GM12878 (cell line): ENCODE results near the gene VSTM4. TPM values are rescaled to one million over a fixed set of nuclear protein-coding genes. Genes with fewer than 3 reads are reported as not detected.

Source experiments
- ATAC-seq: fragments of 200-7000 bp; cut with Tn5 transposase; 3 replicates; pipeline ENCODE4 v1.9.1; 2020; ENCODE audit warnings: mild to moderate bottlenecking, moderate library complexity
- BruUV-seq: library from RNA; stranded (reverse); fragments of 400-500 nt; replicated peaks from 2 replicates; lab custom pipeline; 2021; lab: Mats Ljungman, UMichigan
- CTCF ChIA-PET: fragments of 300-600 bp; sonication (Branson Sonifier 250); formaldehyde crosslinking; extraction: SDS; loops from one replicate; lab custom pipeline; 2021; ENCODE audit warnings: inconsistent platforms; lab: Yijun Ruan, JAX
- POLR2A ChIA-PET: fragments of 350-600 bp; formaldehyde crosslinking; extraction: SDS; loops from one replicate; lab custom pipeline; 2021; ENCODE audit warnings: inconsistent platforms; lab: Charles Lee
- RAD21 ChIA-PET: fragments of 300-600 bp; sonication (Branson Sonifier 250); formaldehyde crosslinking; loops from one replicate; lab custom pipeline; 2023; ENCODE audit warnings: antibody characterized with exemption; ENCODE audit not compliant: unreplicated experiment; lab: Charles Lee
- SMC1A ChIA-PET: fragments of 300-600 bp; sonication (Branson Sonifier 250); formaldehyde crosslinking; loops from one replicate; lab custom pipeline; 2023; ENCODE audit not compliant: unreplicated experiment, uncharacterized antibody; lab: Charles Lee
- DNase-seq: peaks from one replicate; pipeline ENCODE4 v3.0.0-alpha.2; 2011; ENCODE audit warnings: low read depth, low spot score
- FAIRE-seq: peaks from 3 replicates; lab custom pipeline; 2011; peaks lifted over from hg19 to GRCh38; lab: Jason Lieb, UNC
- H2AFZ ChIP-seq: 2 replicates; pipeline ENCODE4 v1.6.0; 2011; ENCODE audit warnings: low read depth, low read length, control low read depth; ENCODE audit not compliant: control insufficient read depth
- H3K27ac ChIP-seq: 2 replicates; pipeline ENCODE4 v1.5.1; 2011; ENCODE audit warnings: control low read depth; ENCODE audit not compliant: control insufficient read depth, insufficient read depth
- H3K27me3 ChIP-seq, 2 experiments: replicated peaks in 1 of 2; 2 replicates each; pipeline versions ENCODE4 v1.6.0 to v1.6.1; 2011; ENCODE audit warnings: low read length in 1 of 2; ENCODE audit not compliant: control insufficient read depth in 2 of 2, insufficient read depth in 2 of 2
- H3K36me3 ChIP-seq, 2 experiments: 2 replicates each; pipeline ENCODE4 v1.5.1; 2011; ENCODE audit warnings: low read length in 1 of 2; ENCODE audit not compliant: control insufficient read depth in 2 of 2, insufficient read depth in 2 of 2
- H3K4me1 ChIP-seq: 2 replicates; pipeline ENCODE4 v1.6.1; 2011; ENCODE audit warnings: mild to moderate bottlenecking, low read length, moderate library complexity, mixed read lengths; ENCODE audit not compliant: control insufficient read depth, insufficient read depth
- H3K4me2 ChIP-seq: 2 replicates; pipeline ENCODE4 v1.6.0; 2011; ENCODE audit warnings: control low read depth; ENCODE audit not compliant: control insufficient read depth, insufficient read depth
- H3K4me3 ChIP-seq: fragments of 200-600 bp; sonication (generic); 2 replicates; pipeline ENCODE4 v1.5.1; 2016
- H3K79me2 ChIP-seq: 2 replicates; pipeline ENCODE4 v1.6.0; 2011; ENCODE audit warnings: low read length; ENCODE audit not compliant: control insufficient read depth, insufficient read depth
- H3K9ac ChIP-seq: 2 replicates; pipeline ENCODE4 v1.8.0; 2011; ENCODE audit warnings: low read length, control low read depth, mixed read lengths; ENCODE audit not compliant: control insufficient read depth, insufficient read depth
- H3K9me3 ChIP-seq: replicated peaks from 3 replicates; pipeline ENCODE4 v1.5.1; 2011; ENCODE audit warnings: mild to moderate bottlenecking, low read length; ENCODE audit not compliant: control insufficient read depth, insufficient read depth
- H4K20me1 ChIP-seq: 2 replicates; pipeline ENCODE4 v1.6.0; 2011; ENCODE audit not compliant: control insufficient read depth, insufficient read depth
- DPF2 ChIP-seq: fragments of 450-650 bp; IDR thresholded peaks from 2 replicates; pipeline ENCODE4 v1.6.1; 2017; ENCODE audit warnings: mild to moderate bottlenecking
- FOS ChIP-seq: IDR thresholded peaks from 3 replicates; pipeline ENCODE4 v1.6.1; 2011; ENCODE audit warnings: borderline replicate concordance; ENCODE audit not compliant: insufficient read length; ENCODE audit errors: extremely low read depth
- NR2C1 ChIP-seq: fragments of 450-650 bp; IDR thresholded peaks from 2 replicates; pipeline ENCODE4 v1.6.1; 2017; ENCODE audit warnings: antibody characterized with exemption, mild to moderate bottlenecking, moderate library complexity
- PBX3 ChIP-seq: IDR thresholded peaks from 2 replicates; pipeline ENCODE4 v1.6.1; 2011; ENCODE audit warnings: mild to moderate bottlenecking, low read depth, low read length, moderate library complexity; ENCODE audit not compliant: insufficient replicate concordance
- RAD21 ChIP-seq: IDR thresholded peaks from 2 replicates; pipeline ENCODE4 v1.6.1; 2011; ENCODE audit warnings: mild to moderate bottlenecking, low read depth, low read length, moderate library complexity; ENCODE audit not compliant: insufficient read depth
- SMAD1 ChIP-seq: fragments of 450-650 bp; IDR thresholded peaks from 2 replicates; pipeline ENCODE4 v1.6.1; 2018; ENCODE audit warnings: mild to moderate bottlenecking, low read depth; ENCODE audit not compliant: partially characterized antibody
- SP1 ChIP-seq: IDR thresholded peaks from one replicate; pipeline ENCODE4 v1.6.1; 2011; ENCODE audit warnings: low read depth, low read length
- TCF12 ChIP-seq: IDR thresholded peaks from 2 replicates; pipeline ENCODE4 v1.6.1; 2011; ENCODE audit warnings: low read depth, mild to moderate bottlenecking, low read length
- ZBTB40 ChIP-seq: fragments of 450-650 bp; IDR thresholded peaks from 2 replicates; pipeline ENCODE4 v1.6.1; 2016; ENCODE audit warnings: mild to moderate bottlenecking, moderate library complexity, borderline replicate concordance
- ZNF207 ChIP-seq: fragments of 450-650 bp; IDR thresholded peaks from 2 replicates; pipeline ENCODE4 v1.6.1; 2014; ENCODE audit warnings: antibody characterized with exemption, mild to moderate bottlenecking, borderline replicate concordance
- ZNF24 ChIP-seq: fragments of 450-650 bp; IDR thresholded peaks from 2 replicates; pipeline ENCODE4 v1.6.1; 2017; ENCODE audit warnings: antibody characterized with exemption, mild to moderate bottlenecking
- WGBS: methylation state at CpG from one replicate; pipeline ENCODE4 v1.1.6; 2016; ENCODE audit warnings: low lambda C conversion rate; ENCODE audit not compliant: insufficient replicate concordance, insufficient coverage; ENCODE audit errors: missing lambda C conversion rate; 5-methylcytosine and 5-hydroxymethylcytosine counted together
- in situ Hi-C: fragments of 300-500 bp; cut with MboI; formaldehyde crosslinking; loops from 9 replicates; pipeline ENCODE4 v1.14.3; 2018; ENCODE audit warnings: mixed read lengths
- intact Hi-C: fragments of 100-400 bp; cut with micrococcal nuclease; formaldehyde crosslinking; loops from one replicate; pipeline ENCODE4 v1.14.2; 2022; ENCODE audit not compliant: unreplicated experiment
- polyA plus RNA-seq, 11 experiments: library from polyadenylated mRNA; depleted of rRNA in 4 of 11; unstranded in 6 of 11; stranded (reverse) in 5 of 11; fragments of >200 nt; fragmentation: Nextera tagmentation in 4 of 11; fragmentation: Illumina TruSeq in 1 of 11; extraction: Ambion mirVana in 4 of 11; extraction: Trizol in 1 of 11; gene quantifications; 1 replicate in 1 of 11; 2 replicates in 10 of 11; pipeline versions ENCODE4 v1.2.1 to v1.2.3, GENCODE V29; 2011 to 2016; ENCODE audit warnings: inconsistent platforms in 2 of 11, missing spikeins in 2 of 11, low read depth in 1 of 11
- total RNA-seq, 4 experiments: library from RNA; depleted of rRNA in 3 of 4; stranded (reverse); fragments of >200 nt in 3 of 4; fragmentation: Illumina TruSeq in 1 of 4; extraction: Trizol in 1 of 4; gene quantifications; 2 replicates each; pipeline versions ENCODE4 v1.2.1 to v1.2.3, GENCODE V29; 2013 to 2021
- TF ChIP-seq, protein P1 (sequence below): fragments of 450-650 bp; IDR thresholded peaks from 2 replicates; pipeline ENCODE4 v1.6.1; 2017; ENCODE audit warnings: mild to moderate bottlenecking, moderate library complexity

Gene VSTM4
- total and polyA plus RNA-seq, 10 of the 15 experiments (the other 5 are each of a cell fraction or from before 2014, with no cell fraction given), result 0.01 to 0.14 (median 0.02) TPM; not detected in 7

- Histone ChIP-seq H3K36me3 (peaks cover 28% of the 10 kb centered on the region in 2 experiments), H3K4me1 (no peaks in the 10 kb centered on the region), H3K79me2 (no peaks in the 10 kb centered on the region), H3K4me3 (no peak overlapping the region), H3K9ac (no peak overlapping the region), H3K4me2 (no peak overlapping the region), H3K27ac (no peak overlapping the region), H4K20me1 (no peaks in the 10 kb centered on the region), H2AFZ (no peak overlapping the region), H3K9me3 (no peaks in the 10 kb centered on the region), H3K27me3 (no peaks in the 10 kb centered on the region)
- 100% methylated on average over 5 of the region's 5 CpGs for WGBS
- ChIA-PET SMC1A (interaction anchor here (0.5 to 1.5 kb wide), 2 partner anchors 315 to 655 kb away, joined by 3 to 4 read pairs; no protein-coding TSS in a partner anchor), POLR2A (no interaction called here), RAD21 (no interaction called here), CTCF (no interaction called here)
- intact Hi-C loops (no loop called here), in situ Hi-C loops (no loop called here)
- ATAC-seq, result no peak
- BruUV-seq, result no TSS peak
- FAIRE-seq, result no peak
- no peak for DNase-seq
- no peak for TF ChIP-seq ZBTB40
- TF ChIP-seq SMAD1, result no peak
- TF ChIP-seq SP1, result no peak
- TF ChIP-seq, protein P1, sequence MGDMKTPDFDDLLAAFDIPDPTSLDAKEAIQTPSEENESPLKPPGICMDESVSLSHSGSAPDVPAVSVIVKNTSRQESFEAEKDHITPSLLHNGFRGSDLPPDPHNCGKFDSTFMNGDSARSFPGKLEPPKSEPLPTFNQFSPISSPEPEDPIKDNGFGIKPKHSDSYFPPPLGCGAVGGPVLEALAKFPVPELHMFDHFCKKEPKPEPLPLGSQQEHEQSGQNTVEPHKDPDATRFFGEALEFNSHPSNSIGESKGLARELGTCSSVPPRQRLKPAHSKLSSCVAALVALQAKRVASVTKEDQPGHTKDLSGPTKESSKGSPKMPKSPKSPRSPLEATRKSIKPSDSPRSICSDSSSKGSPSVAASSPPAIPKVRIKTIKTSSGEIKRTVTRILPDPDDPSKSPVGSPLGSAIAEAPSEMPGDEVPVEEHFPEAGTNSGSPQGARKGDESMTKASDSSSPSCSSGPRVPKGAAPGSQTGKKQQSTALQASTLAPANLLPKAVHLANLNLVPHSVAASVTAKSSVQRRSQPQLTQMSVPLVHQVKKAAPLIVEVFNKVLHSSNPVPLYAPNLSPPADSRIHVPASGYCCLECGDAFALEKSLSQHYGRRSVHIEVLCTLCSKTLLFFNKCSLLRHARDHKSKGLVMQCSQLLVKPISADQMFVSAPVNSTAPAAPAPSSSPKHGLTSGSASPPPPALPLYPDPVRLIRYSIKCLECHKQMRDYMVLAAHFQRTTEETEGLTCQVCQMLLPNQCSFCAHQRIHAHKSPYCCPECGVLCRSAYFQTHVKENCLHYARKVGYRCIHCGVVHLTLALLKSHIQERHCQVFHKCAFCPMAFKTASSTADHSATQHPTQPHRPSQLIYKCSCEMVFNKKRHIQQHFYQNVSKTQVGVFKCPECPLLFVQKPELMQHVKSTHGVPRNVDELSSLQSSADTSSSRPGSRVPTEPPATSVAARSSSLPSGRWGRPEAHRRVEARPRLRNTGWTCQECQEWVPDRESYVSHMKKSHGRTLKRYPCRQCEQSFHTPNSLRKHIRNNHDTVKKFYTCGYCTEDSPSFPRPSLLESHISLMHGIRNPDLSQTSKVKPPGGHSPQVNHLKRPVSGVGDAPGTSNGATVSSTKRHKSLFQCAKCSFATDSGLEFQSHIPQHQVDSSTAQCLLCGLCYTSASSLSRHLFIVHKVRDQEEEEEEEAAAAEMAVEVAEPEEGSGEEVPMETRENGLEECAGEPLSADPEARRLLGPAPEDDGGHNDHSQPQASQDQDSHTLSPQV, result no peak
- no peak for TF ChIP-seq TCF12
- no peak for TF ChIP-seq ZNF24
- no peak for TF ChIP-seq DPF2
- no peak for TF ChIP-seq FOS
- no peak for TF ChIP-seq ZNF207
- no peak for TF ChIP-seq PBX3
- TF ChIP-seq RAD21, result no peak
- no peak for TF ChIP-seq NR2C1
These were observed 142.3 kb downstream of the VSTM4 start for GRCh38 chr10:48973065-48973464.
